ENCODE results near the gene DHPS.

- TF ChIP-seq EZH2 (IDR thresholded peaks at IDR 0.05; ENCODE audit: insufficient read depth, poor library complexity, severe bottlenecking) (no peak), EZH2phosphoT487 (IDR thresholded peaks at IDR 0.05; ENCODE audit: insufficient read depth, low read depth) (no peak)
These were observed 40.2 kb downstream of the DHPS start for GRCh38 chr19:12641456-12641855.
